GM12891 (cell line): Measurements from ENCODE around the gene ARL8A.

Experiments
- POLR2A ChIP-seq: IDR thresholded peaks from 2 replicates; pipeline ENCODE4 v1.6.1; 2011; ENCODE audit warnings: low read depth, low read length, control low read depth
- POLR2AphosphoS5 ChIP-seq: IDR thresholded peaks from 2 replicates; pipeline ENCODE4 v1.6.1; 2011; ENCODE audit warnings: low read depth, low read length, control low read depth
- SPI1 ChIP-seq: IDR thresholded peaks from 2 replicates; pipeline ENCODE4 v1.6.1; 2011; ENCODE audit warnings: low read depth, low read length, control low read depth
- TAF1 ChIP-seq: IDR thresholded peaks from 2 replicates; pipeline ENCODE4 v1.6.1; 2011; ENCODE audit warnings: low read depth, low read length, control low read depth

GRCh38 chr1:202194328-202194648 is 49.8 kb upstream of the ARL8A start:
- TF ChIP-seq SPI1, result no peak
- no peak for TF ChIP-seq POLR2AphosphoS5
- no peak for TF ChIP-seq POLR2A
- TF ChIP-seq TAF1, result no peak
